Left cardiac atrium (tissue), 4 donors: ENCODE results near the gene MYO18A. TPM values are rescaled to one million over a fixed set of nuclear protein-coding genes. Genes with fewer than 3 reads are reported as not detected.

Experiments
- ATAC-seq, 2 donors: fragments of 200-7000 bp; cut with Tn5 transposase; one replicate each; pipeline ENCODE4 v1.9.1; 2020; ENCODE audit warnings: mild to moderate bottlenecking in 2 of 2, moderate library complexity in 2 of 2
- DNase-seq: peaks from one replicate; pipeline ENCODE4 v3.0.0-alpha.2; 2020
- intact Hi-C, 2 donors: fragments of 100-400 bp; cut with DNase I; formaldehyde crosslinking; loops; one replicate each; pipeline versions ENCODE4 v1.14.1 to v1.15.1; 2022 to 2023
- total RNA-seq, 2 donors: library from RNA; stranded (reverse); fragmentation: NEBNext Ultra II Directional; extraction: Animal tissue kit (Norgen Biotek cat#: 25700); gene quantifications; one replicate each; pipeline ENCODE4 v1.2.1, GENCODE V29; 2021
- donor health status: DM: no; HTN: yes; CAD: no.
- donor health status: DM: no; HTN: yes; CAD: no; lungs with severe emphysema.
- donor health status: DM: yes; HTN: yes; CAD: no.
- donor health status: Dilated cardiomyopathy.

The MYO18A gene
- total RNA-seq, 2 donors from 2014 or later: 179 to 190 TPM

- intact Hi-C loops: no loop called here
- DNase-seq (no peak), ATAC-seq (no peak)
Observed at GRCh38 chr17:29057361-29057760, 122.8 kb downstream of the MYO18A start.

- intact Hi-C loops: no loop called here
- ATAC-seq: no peak
- DNase-seq: no peak
Observed at GRCh38 chr17:29054835-29055234, 125.4 kb downstream of the MYO18A start.

GRCh38 chr17:29051731-29052130 is 128.5 kb downstream of the MYO18A start:
- intact Hi-C loops: no loop called here
- ATAC-seq (no peak), DNase-seq (no peak)

GRCh38 chr17:29051194-29051593 is 129.0 kb downstream of the MYO18A start:
- no peak for DNase-seq
- intact Hi-C loops: no loop called here
- ATAC-seq: no peak

- intact Hi-C loops: no loop called here
Observed at GRCh38 chr17:29050176-29050575, 130.0 kb downstream of the MYO18A start.

GRCh38 chr17:29049541-29050145 is 130.6 kb downstream of the MYO18A start:
- ATAC-seq (peak in 1 of 2 donors; percentile 12), DNase-seq (no peak)
- intact Hi-C loops: no loop called here

More at GRCh38 chr17:29050176-29050575, 130.0 kb downstream of the MYO18A start:
- ATAC-seq: no peak
- no peak for DNase-seq

GRCh38 chr17:29048440-29049368 is 131.5 kb downstream of the MYO18A start:
- no peak for DNase-seq
- ATAC-seq: peak in 1 of 2 donors; percentile 41
- intact Hi-C loops: no loop called here

- DNase-seq (no peak), ATAC-seq (peak in 1 of 2 donors; percentile 59)
- intact Hi-C loops: no loop called here
Observed at GRCh38 chr17:29046473-29046839, 133.7 kb downstream of the MYO18A start.

- intact Hi-C loops: no loop called here
- peak in 1 of 2 donors; percentile 22 for ATAC-seq
- DNase-seq: no peak
Observed at GRCh38 chr17:29045734-29046472, 134.3 kb downstream of the MYO18A start.

- no peak for DNase-seq
- intact Hi-C loops: no loop called here
Observed at GRCh38 chr17:29045026-29045425, 135.2 kb downstream of the MYO18A start.

GRCh38 chr17:29043539-29044145 is 136.6 kb downstream of the MYO18A start:
- DNase-seq (no peak), ATAC-seq (peak in 1 of 2 donors; percentile 55)
- intact Hi-C loops: no loop called here

More at GRCh38 chr17:29045026-29045425, 135.2 kb downstream of the MYO18A start:
- ATAC-seq: no peak

GRCh38 chr17:29042679-29043538 is 137.3 kb downstream of the MYO18A start, which contains the start of gene PIPOX:
PIPOX (plus strand) TSS chr17:29043141; CDS start chr17:29043226, 85 bp downstream.
- ATAC-seq (peak; percentile 36 to 54), DNase-seq (no peak)
- intact Hi-C loops: no loop called here

GRCh38 chr17:29042026-29042678 is 138.0 kb downstream of the MYO18A start:
- DNase-seq (no peak), ATAC-seq (no peak)
- intact Hi-C loops: no loop called here

- intact Hi-C loops: no loop called here
- no peak for DNase-seq
- no peak for ATAC-seq
Observed at GRCh38 chr17:29041571-29041970, 138.6 kb downstream of the MYO18A start.

GRCh38 chr17:29041091-29041490 is 139.1 kb downstream of the MYO18A start:
- ATAC-seq (no peak), DNase-seq (no peak)
- intact Hi-C loops: no loop called here

- peak; percentile 45 to 63 for ATAC-seq
- intact Hi-C loops: no loop called here
- no peak for DNase-seq
Observed at GRCh38 chr17:29039764-29040598, 140.2 kb downstream of the MYO18A start.
